Right renal pelvis (tissue), 4 donors: ENCODE measurements around the gene MYO1F. TPM values are rescaled to one million over a fixed set of nuclear protein-coding genes. Genes with fewer than 3 reads are reported as not detected.

ENCODE experiments used
- DNase-seq, 4 donors: peaks; one replicate each; pipeline ENCODE4 v3.0.0-alpha.2; 2013; ENCODE audit warnings: low read depth in 4 of 4, low spot score in 3 of 4, missing footprints in 1 of 4
- polyA plus RNA-seq, 4 donors: library from polyadenylated mRNA; unstranded; fragments of 120-200 nt; gene quantifications; one replicate each; pipeline ENCODE4 v1.2.1, GENCODE V29; 2013; ENCODE audit not compliant: insufficient read length in 4 of 4

MYO1F gene
- polyA plus RNA-seq, 4 donors: 3.5 to 6.0 (median 4.2) TPM

- no peak for DNase-seq
Observed at GRCh38 chr19:8499048-8499833, 78.0 kb downstream of the MYO1F start.

GRCh38 chr19:8498295-8498694 lies 78.9 kb downstream of the MYO1F start:
- no peak for DNase-seq

- no peak for DNase-seq
Observed at GRCh38 chr19:8494158-8494557, 83.1 kb downstream of the MYO1F start.

- no peak for DNase-seq
Observed at GRCh38 chr19:8491574-8491973, 85.7 kb downstream of the MYO1F start.

- DNase-seq: no peak
Observed at GRCh38 chr19:8490873-8491272, 86.4 kb downstream of the MYO1F start.

GRCh38 chr19:8490395-8490760 lies 86.9 kb downstream of the MYO1F start:
- DNase-seq: no peak

GRCh38 chr19:8489561-8490394 lies 87.5 kb downstream of the MYO1F start:
- no peak for DNase-seq

GRCh38 chr19:8488365-8488764 lies 88.9 kb downstream of the MYO1F start:
- no peak for DNase-seq

GRCh38 chr19:8487137-8487851 lies 89.9 kb downstream of the MYO1F start:
- DNase-seq: no peak

- no peak for DNase-seq
Observed at GRCh38 chr19:8486661-8487136, 90.5 kb downstream of the MYO1F start.

- DNase-seq: no peak
Observed at GRCh38 chr19:8485561-8486371, 91.5 kb downstream of the MYO1F start.

- no peak for DNase-seq
Observed at GRCh38 chr19:8484331-8484894, 92.8 kb downstream of the MYO1F start.

GRCh38 chr19:8483165-8483564 lies 94.1 kb downstream of the MYO1F start:
- no peak for DNase-seq

- no peak for DNase-seq
Observed at GRCh38 chr19:8482696-8483095, 94.5 kb downstream of the MYO1F start.

GRCh38 chr19:8481616-8482015 lies 95.6 kb downstream of the MYO1F start:
- no peak for DNase-seq

GRCh38 chr19:8481201-8481600 lies 96.0 kb downstream of the MYO1F start:
- no peak for DNase-seq

- DNase-seq: no peak
Observed at GRCh38 chr19:8478598-8478997, 98.6 kb downstream of the MYO1F start.

GRCh38 chr19:8477889-8478288 lies 99.4 kb downstream of the MYO1F start:
- no peak for DNase-seq

- no peak for DNase-seq
Observed at GRCh38 chr19:8476524-8476923, 100.7 kb downstream of the MYO1F start.

- DNase-seq: no peak
Observed at GRCh38 chr19:8475005-8475404, 102.2 kb downstream of the MYO1F start.
